SKM-1 treated with dmso at 0.1 percent for 144 hours (cell line): ENCODE data around the gene CAMTA1.

Source experiments
- DNase-seq: peaks from one replicate; lab custom pipeline; 2025; ENCODE audit not compliant: unreplicated experiment; lab: John Stamatoyannopoulos, UW

Gene CAMTA1

GRCh38 chr1:6779089-6779805, 6.0 kb upstream of the CAMTA1 start:
- no peak for DNase-seq

DNA sequence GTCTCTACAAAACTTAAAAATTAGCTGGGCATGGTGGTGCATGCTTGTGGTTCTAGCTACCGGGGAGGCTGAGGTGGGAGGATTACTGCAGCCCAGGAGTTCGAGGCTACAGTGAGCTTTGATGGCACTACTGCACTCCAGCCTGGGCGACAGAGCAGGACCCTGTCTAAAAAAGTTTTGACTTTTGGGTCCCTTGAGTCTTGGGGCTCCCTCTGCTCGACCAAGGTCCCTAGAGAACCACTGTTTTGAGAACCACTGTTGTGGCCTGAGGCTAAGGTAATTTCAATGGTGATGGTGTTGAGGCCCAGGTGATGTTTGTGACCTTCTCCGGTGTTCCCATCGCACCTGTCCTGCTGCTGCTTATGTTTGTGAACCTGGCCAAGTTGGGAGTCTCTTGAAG, 3.1 kb upstream of the CAMTA1 start:
- no peak for DNase-seq

GRCh38 chr1:6783221-6783620, 2.0 kb upstream of the CAMTA1 start:
- DNase-seq = no peak

DNA sequence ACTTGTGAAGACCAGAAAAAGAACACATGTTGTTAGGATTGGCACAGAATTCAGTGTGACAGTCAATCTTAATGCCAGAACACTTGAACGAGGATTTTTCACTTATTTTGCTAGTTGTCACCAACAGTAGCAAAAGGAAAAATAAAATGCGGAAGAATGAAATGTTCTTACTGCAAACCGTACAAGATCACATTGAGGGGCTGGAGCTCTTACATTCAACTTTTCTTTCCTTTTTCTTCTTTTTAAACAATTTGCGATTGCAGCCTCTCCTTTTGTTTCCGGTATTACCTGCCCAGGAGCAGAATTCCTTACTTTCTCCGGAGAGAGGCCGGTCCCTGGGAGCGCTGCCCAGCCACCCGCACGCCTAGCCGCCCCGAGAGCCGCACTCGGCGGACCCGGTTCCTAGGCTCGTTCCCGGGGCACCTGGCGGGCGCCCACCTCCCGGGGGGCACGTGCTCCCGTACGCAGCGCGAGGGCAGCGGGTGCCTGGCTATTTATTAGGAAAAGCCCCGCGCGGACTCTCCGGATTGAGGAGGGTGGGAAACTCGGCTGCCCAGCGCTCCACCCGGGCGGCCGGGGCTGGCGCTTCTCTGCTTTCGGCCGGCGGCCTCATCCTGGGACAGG, 1.2 kb upstream of the CAMTA1 start:
- DNase-seq = no peak

GRCh38 chr1:6784560-6785317, 515 bp upstream of the CAMTA1 start:
- peak; percentile 100 for DNase-seq

DNA sequence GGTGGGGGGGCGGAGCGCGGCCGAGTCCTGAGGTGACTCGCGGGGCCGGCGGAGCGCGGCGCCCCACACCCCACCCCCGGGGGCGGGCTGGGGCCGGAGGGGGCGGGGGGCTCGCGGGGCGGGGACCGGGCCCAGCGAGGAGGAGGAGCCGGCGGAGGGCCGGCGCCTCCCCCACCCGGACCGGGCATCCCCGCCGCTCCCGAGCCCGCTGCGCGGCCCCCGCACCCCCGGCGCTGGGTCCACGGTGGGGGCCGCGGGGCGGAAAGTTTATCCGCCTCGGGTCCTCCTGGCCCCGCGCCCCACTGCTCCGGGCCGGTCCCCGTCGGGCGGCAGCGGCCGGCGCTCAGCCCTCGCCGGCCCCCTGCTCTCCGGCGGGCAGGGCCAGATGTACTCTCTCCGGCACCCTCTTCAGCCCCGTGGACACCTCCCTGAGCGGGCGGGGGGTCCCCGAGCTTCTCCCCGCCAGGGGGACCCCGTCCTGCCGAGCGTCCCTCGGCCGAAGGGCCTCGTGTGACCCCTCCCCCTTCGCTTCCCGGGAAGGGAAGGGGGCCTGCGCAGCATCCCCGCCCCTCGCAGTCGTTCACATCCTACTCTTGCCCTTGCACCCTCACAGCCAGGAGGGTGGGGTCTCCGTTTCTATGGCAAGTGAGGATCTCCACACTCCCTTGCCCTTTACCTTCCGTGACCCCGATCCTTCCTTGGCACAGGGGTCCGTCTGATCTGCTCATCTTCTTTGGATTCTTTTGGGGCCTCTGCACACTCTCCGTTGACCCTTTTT, 663 bp downstream of the CAMTA1 start:
- no peak for DNase-seq

GRCh38 chr1:6788946-6789345, 3.7 kb downstream of the CAMTA1 start:
- DNase-seq = no peak

DNA sequence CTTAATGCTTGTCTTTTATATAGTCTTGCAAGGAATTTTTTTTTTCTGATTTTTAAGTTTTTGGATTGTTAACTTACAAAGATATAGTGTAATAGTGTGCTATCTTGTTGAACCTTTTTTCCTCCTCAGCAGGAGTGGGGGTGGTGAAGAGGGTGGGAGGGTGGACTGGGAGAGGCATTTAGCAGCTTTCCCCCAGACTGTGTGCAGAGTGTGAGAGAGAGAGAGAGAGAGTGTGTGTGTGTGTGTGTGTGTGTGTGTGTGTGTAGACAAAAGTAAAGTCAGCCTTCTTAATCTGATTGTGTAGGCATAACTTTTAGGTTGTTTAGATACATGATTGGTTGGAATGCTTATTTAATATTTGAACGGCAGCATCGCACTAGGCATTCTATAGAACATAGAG, 4.9 kb downstream of the CAMTA1 start:
- no peak for DNase-seq

- no peak for DNase-seq
Observed at GRCh38 chr1:6794164-6794563, 8.9 kb downstream of the CAMTA1 start.

DNA sequence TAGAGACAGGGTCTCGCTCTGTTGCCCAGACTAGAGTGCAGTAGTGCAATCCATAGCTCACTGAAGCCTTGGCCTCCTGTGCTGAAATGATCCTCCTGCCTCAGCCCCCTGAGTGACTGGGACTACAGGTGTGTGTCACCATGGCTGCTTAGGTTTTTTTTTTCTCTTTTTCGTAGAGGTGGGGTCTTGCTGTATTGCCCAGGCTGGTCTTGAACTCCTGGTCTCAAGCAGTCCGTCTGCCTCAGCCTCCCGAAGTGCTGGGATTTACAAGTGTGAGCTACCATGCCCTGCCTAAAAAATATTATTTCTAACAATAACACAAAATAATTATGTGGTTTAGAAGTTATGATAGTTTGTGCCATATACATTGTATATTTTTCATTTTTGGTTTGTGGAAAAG, 9.9 kb downstream of the CAMTA1 start:
- DNase-seq = no peak

DNA sequence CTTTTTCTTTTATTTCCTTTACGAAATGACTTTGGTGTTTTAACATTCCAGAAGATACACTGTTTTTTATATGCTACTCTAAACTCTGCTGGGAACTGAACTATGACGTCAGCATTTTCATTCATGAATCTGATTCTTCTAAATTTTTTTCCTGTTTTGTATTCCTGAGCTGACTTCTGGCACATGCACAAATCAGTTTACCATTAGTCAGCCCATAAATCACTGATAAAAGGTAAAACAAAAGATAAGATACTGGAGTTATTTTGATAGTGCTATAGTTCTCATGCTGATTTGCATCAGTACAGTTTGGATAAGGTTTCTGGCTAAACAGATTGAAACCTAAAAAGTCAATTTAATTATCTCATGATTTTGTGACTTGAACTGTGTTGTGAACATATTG, 10.4 kb downstream of the CAMTA1 start:
- DNase-seq = no peak

- DNase-seq = no peak
Observed at GRCh38 chr1:6796095-6796494, 10.8 kb downstream of the CAMTA1 start.

DNA sequence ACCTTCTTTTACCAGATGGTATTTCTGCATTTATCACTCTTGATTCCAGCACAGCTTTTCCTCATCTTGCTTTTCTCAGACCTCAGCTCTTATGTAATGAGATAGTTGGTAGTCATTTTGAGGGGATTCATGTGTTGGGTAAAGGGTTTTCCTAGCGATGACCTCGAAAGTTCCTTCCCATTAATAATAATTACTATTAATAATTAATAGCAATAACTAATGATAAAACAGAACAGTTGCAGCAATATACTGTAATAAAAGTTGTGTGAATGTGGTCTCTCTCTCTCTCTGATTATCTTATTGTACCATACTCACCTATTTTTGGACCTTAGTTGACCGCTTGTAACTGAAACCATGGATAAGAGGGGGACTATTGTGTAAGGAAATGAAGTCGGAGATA, 14.2 kb downstream of the CAMTA1 start:
- DNase-seq = no peak

- DNase-seq = no peak
Observed at GRCh38 chr1:6800745-6801144, 15.5 kb downstream of the CAMTA1 start.

GRCh38 chr1:6801199-6801598, 15.9 kb downstream of the CAMTA1 start:
- DNase-seq = no peak

GRCh38 chr1:6801966-6802365, 16.7 kb downstream of the CAMTA1 start:
- DNase-seq = no peak

- DNase-seq = no peak
Observed at GRCh38 chr1:6802454-6802853, 17.2 kb downstream of the CAMTA1 start.

DNA sequence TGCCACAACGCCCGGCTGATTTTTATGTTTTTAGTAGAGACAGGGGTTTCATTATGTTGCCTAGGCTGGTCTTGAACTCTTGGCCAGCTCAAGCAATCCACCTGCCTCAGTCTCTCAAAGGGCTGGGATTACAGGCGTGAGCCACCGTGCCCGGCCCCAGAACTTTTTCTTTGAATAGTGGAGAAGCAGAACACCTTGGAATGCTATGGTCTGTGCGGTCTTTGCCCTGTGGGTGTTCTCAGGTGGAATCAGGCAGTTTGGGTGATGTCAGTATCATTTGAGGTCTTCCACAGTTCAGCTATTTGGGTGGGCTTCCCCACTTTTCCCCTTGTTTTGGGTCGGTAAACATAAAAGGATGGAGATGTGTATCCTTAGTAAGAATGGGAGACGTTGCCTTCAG, 17.6 kb downstream of the CAMTA1 start:
- no peak for DNase-seq

DNA sequence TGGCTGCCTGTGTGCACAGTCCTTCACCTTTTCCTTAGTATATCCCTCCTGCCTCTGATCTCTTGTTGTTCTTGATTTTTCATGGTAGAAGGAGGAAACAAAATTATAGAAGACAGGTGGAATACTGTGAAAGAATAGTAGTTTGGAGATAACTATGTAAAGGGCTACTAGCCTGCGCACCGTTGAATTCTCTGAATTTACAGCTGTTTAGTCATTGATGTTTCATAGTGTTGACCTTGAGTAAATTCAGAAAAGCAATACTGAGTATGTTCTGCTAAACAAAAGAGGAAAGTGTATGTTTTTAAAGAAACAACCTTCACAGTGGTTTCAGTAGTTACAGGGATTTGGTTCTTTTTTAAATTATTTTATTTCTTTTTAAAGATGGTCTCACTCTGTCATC, 18.1 kb downstream of the CAMTA1 start:
- DNase-seq = no peak

DNA sequence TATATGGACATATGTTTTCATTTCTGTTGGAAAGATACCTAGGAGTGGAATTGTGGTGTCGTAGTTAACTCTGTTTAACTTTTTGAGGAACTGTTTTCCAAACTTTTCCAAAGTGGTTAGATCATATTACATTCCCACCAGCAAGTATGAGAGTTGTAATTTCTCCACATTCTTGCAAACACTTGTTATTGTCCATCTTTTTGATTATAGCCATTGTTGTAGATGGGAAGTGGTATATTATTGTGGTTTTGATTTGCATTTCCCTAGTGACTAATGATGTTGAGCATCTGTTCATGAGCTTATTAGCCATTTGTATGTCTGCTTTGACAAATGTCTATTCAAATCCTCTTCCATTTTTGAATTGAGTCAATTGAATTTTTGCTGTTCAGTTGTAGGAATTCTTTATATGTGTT, 19.8 kb downstream of the CAMTA1 start:
- DNase-seq = no peak

GRCh38 chr1:6807782-6808181, 22.5 kb downstream of the CAMTA1 start:
- no peak for DNase-seq

- DNase-seq = no peak
Observed at GRCh38 chr1:6809461-6809860, 24.2 kb downstream of the CAMTA1 start.
